GM19395 (cell line): ENCODE results near the gene HGFAC.

Source experiments
- ATAC-seq: cut with Tn5 transposase; IDR thresholded peaks from one replicate; pipeline ENCODE4 v1.9.1; 2021; ENCODE audit warnings: mild to moderate bottlenecking, moderate library complexity; ENCODE audit not compliant: unreplicated experiment

Gene HGFAC

DNA sequence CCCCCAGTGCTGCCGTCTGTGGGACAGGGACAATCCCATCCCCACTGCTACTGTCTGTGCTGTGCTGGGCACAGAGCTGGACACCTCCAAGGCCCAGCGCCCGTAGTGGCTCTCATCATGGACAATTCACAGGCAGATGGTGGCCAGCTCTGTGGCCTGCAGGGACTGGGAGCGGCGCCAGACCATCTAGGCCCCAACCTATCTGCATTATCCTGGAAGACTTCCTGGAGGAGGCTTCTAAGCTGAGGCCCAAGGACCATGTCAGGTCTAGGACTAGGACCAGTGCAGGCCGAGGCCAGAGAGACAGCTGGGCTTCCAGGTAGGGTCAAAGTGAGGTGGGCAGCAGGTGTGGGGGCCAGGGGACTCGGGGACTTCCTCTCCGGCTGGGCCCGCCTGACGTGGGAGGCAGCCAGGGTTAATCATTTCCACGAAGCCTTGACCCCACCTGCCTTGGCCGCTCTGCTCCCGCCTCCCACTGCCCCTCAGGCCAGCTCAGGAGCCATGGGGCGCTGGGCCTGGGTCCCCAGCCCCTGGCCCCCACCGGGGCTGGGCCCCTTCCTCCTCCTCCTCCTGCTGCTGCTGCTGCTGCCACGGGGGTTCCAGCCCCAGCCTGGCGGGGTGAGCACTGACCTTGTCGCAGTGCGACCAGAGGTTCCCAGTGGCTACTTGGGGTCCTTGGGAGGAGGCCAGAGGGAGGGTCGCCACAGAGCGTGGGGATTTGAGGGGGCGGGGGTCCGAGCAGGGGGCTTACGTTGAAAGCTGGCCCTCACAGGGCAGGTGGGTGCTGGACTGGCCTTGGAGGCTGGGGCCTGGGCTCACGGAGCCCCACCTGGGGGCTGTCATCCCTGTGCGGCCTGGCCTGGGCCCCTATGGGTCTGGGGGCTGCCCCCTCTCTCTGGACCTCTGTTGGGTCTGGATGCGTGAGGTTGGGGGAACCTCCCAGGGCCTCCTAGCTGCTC, at the start of gene HGFAC:
Gene HGFAC (plus strand): TSS at position 468 of the 959 bp plus-strand sequence. CDS start 34 bp downstream, at position 502.
- no peak for ATAC-seq

DNA sequence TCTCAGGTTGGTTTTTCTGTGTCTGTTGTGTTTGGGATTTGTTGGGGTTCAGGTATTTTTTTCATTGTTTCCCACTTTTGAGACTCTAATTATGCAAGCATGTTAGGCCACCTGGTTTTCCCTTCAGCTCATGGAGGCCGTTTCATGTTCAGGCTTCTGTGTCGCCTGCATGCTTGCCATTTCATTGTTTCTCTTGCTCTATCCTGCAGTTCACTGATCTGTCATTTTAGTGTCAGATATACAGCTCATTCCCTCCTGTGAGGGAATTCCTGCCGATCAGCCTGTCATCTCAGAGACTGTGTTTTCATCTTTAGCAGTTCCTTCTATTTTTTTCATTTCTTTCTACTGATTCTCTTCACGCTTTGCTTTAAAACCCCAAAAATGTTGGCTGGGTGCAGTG, 49.4 kb upstream of the HGFAC start:
- no peak for ATAC-seq

DNA sequence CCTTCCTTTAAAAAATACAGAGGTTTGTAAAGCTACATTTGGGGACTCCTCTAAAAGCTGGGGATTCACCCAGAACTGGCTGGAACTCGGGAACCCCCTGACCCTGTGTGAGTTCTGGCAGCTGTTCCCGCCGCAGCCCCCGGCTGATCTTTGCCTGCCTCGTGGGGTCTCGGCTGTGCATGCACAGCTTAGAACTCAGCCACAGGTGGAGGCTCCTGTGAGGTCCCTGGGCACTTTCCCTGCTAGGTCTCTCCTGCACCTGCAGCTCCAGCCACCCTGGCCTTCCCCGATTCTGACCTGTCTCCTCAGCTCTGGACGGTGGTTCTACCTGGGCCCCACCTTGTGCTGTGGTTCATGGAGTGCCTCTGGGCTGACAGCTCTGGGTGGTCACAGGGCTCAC, 48.6 kb upstream of the HGFAC start:
- no peak for ATAC-seq

DNA sequence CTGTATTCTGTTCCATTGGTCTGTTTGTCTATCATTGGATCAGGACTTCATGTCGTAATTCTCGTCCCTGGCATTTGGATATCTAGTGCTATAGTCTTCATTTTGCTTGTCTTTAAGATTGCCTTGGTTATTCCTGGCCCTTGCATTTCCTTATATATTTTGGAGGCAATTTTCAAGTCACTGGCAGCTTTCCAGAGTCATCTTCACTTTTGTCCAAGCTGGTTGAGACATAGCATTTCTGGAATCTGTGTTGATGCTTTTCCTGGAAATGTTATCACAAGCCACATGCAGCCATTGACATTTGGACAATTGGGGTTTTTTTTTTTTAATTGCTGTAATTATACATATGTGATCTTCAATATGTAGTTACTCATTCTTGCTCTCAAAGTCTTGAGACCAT, 45.2 kb upstream of the HGFAC start:
- no peak for ATAC-seq

DNA sequence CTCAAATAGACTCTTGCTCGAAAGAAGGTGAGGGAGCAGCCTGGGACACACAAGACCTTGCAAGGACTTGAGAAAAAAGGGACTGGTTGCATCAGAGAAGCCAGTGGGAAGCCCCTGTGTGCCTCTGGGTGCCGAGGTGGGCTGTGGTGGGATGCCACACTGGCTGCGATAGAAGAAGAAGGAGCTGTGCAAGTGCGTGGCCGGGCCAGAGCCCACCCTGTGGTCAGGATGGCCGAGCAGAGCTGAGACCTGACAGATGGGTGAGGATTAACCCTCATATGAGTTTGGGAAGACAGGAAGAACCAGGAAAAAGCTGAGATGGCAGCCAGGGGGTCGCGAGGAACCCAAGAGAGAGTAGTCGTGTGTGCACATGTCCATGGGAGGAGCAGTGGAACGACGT, 44.6 kb upstream of the HGFAC start:
- no peak for ATAC-seq

DNA sequence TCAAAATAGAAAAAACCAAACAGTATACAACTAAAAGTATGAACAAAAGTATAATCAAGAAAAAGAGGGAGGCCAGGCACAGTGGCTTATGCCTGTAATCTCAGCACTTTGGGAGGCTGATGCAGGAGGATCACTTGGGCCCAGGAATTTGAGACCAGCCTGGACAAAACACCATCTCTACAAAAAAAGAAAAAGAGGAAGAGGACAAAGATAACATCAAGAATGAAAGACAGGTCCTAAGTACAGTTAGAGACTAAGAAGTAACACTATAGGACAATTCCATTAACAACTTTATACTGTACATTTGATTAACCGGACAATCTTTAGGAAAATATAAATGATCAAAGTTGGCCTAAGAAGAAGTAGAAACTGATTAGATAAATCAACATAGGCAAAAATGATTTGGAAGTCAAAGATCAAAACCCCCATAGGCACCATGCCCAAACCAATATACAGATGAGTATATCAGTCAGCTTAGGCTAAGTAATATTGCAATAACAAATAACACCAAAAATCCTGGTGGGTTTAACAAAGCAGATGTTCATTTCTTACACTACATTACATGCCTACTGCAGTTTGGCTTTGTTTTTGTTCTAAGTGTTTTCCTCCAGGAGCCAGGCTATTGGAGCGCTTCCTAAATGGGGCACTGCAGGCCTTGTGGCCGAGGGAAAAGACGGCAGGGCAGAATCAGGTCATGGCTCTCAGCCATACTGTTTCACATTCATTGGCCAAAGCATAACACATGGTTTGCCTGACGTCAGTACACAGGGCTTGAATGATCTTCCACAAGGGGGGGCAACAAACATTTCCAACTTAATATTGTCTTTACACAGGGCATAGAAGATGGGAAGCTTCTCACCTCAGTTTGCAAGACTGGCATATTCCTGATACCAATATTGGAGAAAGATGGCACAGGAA, 42.2 kb upstream of the HGFAC start:
- no peak for ATAC-seq

DNA sequence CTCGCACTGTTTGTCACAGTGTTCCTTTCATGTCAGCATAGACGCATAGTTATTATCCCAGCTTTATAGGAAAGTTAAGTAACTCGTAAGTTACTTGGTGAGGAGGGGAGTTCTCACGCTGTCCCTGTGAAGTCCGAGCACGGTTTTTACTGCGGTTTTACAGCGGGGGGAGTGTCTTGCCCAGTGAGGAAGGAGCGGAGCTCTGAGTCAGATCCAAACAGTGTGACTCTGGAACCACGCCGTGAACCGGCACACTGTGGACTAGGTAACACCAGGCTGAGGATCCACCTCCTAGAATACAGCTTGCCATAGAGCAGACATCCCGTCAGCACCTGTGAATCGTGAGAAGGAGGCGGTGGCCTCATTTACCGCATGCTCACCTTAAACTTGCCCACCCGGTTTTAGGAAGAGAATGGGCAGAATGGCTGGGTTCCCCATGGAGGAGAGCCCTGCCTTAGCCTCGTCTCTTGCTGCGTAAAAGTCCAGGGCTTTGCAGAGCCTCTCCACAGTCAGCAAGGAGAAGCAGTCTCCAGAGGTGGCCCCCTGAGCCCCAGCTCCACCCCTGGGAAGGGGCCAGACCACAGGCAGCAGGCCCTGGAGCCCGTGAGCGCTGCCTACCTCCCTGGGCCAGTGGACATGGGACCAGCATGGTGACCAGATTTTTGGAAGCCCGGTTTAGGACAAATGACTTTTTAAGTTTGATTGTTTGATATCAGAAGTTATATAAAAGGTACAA, 40.2 kb upstream of the HGFAC start:
- ATAC-seq, result no peak

DNA sequence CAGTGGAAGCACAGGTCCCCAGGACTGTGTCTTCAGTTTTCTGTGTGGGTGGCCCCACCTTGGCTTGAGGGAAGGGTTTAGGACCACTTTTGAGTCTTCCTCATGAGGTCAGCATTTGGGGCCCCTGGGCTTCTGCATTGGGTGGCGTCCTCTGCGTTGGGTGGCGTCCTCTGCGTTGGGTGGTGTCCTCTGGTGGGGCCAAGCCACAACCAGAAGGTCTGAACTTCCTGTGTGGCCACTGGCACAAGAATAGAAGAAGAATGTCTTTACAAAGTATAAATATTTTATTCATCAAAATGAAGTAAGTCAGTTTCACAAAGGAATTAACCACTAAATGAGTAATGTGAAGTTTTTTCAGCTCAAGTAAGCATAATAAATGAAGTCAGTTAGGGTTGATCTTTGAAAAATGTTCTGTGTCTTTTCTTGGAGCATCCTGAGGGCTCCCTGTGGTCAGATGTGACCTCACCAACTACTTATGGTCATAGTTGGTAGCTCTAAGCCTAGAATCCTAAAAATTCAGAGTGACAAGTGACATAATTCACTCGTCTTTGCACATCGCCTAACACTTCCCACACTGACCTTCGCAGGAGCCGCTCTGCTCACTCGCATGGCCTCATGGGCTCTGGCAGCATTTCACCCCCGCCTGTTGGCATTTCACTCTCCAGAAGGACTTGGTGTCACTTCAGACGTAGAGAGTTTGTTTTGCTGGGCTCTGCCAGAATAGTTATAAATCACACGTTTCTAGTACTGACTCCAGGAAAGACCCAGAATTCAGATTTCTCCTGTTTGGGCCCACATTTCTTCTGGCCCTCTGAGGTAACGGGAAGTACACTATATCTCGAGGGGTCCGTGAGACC, 39.0 kb upstream of the HGFAC start:
- ATAC-seq, result no peak

DNA sequence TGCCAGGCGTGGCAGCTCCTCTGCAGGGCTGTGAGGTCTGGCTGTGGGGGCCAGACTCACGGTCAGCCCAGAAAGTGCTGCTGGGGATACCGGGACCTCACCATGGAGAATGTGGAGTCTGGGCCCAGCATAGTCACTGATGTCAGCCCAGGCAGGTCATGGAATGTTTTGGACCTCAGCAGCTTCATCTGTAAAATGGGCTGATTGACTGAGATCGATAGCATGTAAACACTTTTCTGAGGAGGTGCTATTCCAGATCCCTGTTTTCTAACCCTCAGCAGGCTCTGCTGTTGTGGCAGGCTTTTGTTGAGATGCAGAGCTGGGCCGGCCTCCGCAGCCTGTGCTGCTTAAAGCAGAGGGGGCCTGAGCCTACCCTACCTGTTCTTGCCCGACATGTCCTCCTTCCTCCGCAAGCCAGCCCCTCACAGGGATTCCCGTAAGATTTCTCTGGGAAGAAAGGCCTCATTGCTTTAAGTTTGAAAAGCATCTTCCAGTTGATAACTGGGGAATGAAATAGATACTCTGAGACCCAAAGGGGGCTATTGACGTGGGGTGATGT, 38.3 kb upstream of the HGFAC start:
- no peak for ATAC-seq

DNA sequence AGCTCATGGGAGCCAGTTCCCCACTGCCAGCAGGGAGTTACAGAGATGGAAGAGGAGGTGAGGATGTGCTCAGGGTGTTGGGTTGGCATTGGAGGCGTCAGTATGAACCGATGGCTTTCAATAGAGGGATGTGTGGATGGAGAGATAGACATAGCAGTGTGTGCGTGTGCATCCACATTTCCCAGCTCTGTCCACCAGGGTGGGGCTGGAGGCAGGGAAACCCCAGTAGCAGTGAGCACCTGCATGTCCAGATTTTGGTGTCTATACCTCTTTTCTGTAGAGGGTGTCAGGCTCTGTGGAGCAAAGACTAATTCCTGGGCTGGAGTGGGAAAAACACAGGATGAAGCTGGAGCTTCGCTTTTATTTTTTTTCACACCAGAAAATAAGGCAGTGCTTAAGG, 37.2 kb upstream of the HGFAC start:
- ATAC-seq, result no peak

DNA sequence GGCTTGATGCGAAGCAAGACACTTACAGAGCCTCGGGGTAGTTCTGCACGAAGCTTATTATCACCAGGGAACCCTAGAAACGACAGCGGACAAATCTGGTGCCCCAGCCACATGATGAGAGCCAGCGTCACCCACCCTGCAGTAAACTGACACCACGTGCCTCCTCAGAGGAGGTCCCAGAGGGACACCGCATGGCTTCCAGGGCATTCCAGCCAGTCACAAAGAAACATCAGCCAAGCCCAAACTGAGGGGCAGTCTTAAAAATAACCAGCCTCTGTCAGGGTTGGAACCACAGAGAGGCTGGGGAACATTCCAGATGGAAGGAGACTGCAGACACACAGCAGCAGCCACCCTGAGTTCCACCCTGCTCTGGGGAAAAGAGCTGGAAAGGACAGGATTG, 36.6 kb upstream of the HGFAC start:
- ATAC-seq, result no peak

DNA sequence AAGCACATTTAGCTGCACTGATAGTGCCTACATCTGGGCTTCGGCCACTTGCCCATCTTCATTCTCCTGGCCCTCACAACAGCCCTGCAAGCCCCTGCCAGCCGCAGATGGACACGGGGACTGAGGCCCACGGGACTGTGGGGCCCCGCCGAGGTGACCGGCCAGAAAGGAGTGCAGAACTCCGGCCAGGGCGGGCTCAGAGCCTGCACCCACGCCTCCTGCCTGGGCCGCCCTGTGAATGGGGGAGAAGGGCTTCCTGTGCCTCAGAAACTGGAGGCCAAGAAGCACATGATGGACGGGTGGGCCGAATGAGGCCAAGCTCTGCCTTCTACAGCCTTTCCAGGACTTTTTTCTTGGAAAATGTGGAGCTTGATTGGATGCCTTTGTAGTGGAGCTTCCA, 35.7 kb upstream of the HGFAC start:
- ATAC-seq, result no peak

DNA sequence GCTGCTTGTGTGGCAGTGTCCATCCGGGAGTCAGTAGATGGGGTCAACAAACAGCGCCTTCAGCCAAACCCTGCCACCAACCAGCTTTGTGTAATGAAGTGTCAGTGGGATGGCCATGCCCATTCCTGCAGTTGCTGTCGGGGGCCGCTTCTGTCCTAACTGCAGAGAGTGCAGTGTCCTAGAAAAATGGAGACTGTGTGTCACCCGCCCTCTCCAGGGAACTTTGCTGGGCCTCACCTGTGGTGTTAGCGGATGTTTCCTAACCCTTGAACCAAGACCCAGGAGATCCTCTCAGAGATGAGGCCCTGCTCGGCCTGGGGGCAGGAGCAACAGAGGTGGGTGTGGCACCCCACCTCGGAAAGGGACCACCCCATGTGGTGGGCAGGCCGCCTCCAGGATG, 35.3 kb upstream of the HGFAC start:
- ATAC-seq, result no peak

DNA sequence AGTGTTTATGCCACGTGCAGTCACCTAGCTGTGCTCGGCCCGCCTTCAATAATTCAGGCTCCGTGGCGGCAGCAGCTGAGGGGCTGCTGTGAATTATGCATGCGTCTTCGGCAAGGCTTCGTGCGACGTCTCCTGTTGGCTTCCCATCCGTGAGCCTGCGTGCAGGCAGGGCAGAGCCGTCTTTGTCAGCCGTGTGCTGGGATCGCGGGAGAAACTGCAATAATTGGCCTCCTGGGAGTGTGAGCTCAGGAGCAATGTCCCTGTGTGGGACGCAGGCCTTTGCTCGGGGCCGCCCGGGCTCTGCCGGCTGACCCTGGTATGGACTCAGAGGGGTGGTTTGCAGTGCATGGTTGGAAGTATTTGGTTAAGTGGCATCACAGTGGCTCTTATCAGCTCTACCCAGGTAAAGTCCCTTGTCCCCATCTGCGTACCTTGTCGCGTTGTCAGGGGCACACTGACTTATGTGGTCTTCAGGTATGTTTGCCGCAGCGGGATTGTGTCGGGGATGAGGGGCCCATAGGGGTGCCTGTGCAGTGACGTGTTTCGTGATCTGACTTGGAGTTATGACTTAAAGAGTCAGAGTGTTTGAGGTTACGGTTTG, 34.5 kb upstream of the HGFAC start:
- ATAC-seq, result no peak

DNA sequence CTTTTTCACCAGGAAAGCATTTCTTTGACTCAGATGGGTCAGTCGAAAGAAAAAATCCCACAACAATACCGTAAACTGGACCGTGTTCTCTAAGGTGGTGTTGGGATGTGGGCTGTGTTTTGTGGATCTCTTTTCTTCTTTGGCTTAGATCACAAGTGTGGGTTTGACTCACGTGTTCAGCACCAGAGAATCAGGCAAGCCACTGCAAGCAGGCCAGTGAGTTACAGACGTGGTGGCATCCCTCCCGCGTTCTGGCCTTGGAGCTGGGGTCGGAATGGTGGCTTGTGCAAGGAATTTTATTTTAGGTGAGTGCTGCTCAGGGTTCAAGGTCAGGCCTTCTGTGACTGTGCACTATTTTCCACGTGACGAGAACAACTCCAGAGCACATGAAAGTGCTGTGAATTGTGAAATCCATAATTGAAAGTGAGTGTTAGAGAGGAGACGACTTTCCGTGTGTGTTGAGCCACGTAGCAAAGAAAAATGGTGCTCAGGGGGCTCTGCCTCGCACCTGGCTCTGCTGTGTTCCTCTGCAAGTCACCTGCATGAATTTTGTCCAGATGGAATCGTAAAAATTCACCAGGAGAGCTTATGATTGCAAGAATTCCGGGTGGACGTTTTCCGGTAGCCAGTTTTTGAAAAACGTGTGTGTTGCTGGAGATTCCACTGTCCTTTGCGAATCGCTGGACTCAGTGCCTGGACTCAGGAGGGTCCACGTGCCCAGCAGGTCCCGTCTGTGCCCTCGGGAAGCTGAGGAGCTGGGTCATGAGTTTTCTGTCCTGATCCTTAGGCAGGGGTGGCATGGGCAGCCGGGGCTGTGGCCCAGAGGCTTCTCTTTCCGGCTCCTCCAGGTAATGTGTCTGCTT, 33.6 kb upstream of the HGFAC start:
- ATAC-seq, result no peak

DNA sequence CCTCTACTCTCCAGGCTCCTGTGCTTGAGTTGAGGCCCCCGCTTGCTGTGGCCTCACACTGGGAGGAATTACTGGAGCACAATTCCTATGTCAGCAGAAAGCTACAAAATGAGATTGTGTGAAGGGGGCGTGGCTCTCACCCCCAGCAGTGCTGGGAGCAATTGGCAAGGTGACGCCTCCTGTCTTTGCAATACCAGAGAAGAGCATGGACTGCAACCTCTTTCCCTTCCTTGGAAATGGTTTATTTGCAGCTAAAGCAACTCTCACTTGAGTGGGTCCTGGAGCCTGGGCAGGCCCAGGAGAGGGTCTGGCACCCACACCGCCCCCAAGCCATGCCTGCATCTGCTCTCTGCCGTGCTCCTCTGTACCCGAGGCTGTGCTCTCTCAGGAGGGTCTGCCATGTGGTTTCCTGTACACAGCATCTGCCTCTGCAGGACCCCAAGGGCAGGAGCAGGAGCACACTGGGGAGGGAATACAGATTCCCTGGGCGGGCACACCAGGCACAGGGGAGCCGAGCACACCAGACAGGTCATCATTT, 32.9 kb upstream of the HGFAC start:
- ATAC-seq, result no peak

DNA sequence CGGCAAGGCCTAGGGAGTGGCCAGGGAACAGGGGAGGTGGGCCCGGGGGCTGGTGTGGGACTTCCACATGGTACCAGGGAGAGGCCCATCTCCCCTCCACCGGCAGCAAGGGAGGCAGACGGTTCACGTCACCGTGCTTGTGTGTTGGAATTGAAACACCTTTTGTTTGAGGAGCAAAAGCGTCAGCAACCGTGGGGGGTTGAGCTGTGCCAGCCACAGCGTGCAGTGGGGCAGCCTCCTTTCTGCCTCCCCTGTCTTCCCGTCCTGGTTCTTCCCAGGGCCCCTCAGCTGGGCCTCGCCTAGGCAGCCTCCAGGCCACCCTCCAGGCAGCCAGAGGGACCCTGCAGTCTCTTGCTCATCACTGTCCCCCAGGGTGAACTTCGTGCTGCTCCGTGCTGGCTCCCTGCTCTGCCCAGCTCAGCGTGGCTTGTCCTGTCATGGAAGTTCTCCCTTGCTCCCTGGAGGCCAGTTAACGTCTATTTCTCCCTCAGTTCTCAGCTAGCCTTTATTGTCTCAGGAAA, 32.1 kb upstream of the HGFAC start:
- ATAC-seq, result no peak
